Fibroblast of skin of abdomen (primary cell): Measurements from ENCODE around the gene WFIKKN1.
A peak's percentile ranks its signal among the peaks of the same experiment; 100 is the strongest.

Source experiments
- DNase-seq: peaks from one replicate; pipeline ENCODE4 v3.0.0-alpha.2; 2013

The WFIKKN1 gene

GRCh38 chr16:625117-625976 lies 5.4 kb upstream of the WFIKKN1 start:
- DNase-seq, result no peak

DNA sequence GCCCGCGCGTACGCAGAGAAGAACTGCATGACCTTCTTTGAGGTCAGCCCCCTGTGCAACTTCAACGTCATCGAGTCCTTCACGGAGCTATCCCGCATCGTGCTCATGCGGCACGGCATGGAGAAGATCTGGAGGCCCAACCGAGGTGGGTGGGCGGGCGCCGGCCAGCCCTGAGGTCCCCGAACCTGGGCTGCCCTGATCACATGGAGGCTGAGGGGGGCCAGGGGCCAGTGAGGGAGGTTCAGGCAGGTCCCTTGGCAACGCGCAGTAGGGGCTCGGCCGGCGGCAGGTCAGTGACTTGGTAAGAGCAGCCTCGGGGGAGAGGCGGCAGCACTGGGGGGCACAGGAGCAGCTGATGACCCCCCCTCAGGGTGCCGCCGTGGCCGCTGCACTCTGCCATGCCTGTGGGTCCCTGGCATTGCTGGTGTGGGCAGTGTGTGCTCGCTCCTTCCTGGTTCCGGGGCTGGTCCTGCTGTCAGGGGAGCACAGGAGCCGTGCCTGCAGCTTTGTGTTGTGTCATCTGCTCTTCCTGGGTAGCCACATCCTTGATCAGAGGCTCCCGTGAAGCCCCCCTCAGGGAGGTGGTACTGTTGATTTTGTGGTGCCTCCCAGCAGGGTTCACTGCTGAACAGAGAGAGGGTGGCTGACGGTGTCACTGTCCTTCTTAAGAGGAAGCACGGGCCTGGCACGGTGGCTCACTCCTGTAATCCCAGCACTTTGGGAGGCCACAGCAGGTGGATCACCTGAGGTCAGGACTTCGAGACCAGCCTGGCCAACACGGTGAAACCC lies 4.6 kb upstream of the WFIKKN1 start:
- no peak for DNase-seq

DNA sequence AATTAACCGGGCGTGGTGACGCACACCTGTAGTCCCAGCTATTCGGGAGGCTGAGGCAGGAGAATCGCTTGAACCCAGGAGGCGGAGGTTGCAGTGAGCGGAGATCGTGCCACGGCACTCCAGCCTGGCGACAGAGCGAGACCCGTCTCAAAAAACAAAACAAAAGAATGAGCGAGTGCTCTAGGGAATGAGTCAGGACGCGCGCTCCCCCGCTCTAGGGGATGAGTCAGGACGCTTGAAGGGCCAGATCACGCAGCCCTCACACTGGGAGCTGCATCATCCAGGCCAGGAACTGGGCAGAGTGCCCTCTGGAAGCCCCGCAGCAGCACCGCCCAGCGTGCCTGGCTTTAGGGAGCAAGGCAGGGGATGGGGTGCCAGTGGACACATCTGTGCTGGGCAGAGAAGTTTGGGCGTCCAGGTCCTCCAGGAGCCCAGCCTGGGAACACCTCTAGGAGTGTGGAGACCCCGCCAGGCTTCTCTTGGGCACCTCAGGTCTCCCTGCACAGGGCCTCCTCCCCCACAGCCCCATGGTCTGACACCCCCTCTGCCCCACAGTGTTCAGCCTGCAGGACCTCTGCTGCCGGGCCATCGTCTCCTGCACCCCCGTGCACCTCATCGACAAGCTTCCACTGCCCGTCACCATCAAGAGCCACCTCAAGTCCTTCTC lies 3.9 kb upstream of the WFIKKN1 start:
- peak; percentile 92 for DNase-seq

DNA sequence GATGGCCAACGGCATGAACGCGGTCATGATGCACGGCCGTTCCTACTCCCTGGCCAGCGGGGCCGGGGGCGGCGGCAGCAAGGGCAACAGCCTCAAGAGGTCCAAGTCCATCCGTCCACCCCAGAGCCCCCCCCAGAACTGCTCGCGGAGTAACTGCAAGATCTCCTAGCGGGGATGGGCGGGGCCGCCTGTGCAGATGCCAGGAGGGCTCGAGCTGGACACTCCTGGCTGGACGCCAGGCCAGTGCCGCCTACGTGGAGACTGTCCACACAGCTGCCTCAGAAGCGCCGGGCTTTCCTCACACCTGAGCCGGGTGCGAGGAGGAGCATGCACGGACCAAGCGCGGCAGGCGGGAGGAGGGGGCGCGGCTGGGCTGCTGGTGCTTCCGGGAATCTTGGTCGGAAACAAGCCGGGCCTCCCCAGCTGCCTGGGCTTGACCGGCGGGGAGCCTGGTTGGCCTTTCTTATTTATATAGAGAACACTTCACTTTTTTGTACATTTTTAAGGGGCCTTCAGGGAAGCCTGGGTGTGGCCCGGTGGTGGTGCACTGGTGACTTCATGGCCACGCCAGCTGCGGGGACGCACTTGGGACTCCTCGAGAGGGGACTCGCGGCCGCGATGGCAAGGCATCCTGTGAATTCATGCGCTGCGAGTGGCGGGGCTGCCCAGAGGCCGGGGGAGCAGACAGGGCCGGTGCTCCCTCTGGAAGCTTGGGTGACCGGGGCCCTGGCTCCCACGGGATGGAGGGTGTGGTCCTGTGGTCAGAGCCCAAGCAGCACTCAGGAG lies 3.1 kb upstream of the WFIKKN1 start:
- DNase-seq, result no peak

- no peak for DNase-seq
These were observed 2.3 kb upstream of the WFIKKN1 start for GRCh38 chr16:628321-629061.

- DNase-seq, result no peak
These were observed 1.5 kb upstream of the WFIKKN1 start for GRCh38 chr16:629185-629832.

GRCh38 chr16:629833-630248 lies 944 bp upstream of the WFIKKN1 start:
- DNase-seq, result no peak

GRCh38 chr16:630249-630814 lies 453 bp upstream of the WFIKKN1 start:
- DNase-seq, result no peak

DNA sequence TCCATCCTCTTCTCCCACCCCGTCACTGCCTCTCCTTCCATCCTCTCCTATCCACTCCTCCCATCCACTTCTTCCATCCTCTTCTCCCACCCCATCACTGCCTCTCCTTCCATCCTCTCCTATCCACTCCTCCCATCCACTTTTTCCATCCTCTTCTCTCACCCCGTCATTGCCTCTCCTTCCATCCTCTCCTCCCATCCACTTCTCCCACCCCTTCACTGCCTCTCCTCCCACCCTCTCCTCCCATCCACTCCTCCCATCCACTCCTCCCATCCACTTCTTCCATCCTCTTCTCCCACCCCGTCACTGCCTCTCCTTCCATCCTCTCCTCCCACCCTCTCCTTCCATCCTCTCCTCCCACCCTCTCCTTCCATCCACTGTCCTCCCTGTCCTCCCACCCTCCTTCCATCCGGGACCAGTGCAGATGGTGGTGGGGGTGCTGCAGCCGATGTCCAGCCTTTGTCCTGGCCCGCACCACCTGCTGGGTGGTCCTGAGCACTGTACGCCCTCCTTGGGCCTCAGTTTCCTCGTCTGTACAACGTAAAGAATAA lies 1.1 kb downstream of the WFIKKN1 start:
- DNase-seq, result no peak

GRCh38 chr16:632486-633335 lies 1.9 kb downstream of the WFIKKN1 start:
- no peak for DNase-seq

GRCh38 chr16:633336-634050 lies 2.7 kb downstream of the WFIKKN1 start:
- DNase-seq, result no peak

- no peak for DNase-seq
These were observed 3.4 kb downstream of the WFIKKN1 start for GRCh38 chr16:634051-634670.

DNA sequence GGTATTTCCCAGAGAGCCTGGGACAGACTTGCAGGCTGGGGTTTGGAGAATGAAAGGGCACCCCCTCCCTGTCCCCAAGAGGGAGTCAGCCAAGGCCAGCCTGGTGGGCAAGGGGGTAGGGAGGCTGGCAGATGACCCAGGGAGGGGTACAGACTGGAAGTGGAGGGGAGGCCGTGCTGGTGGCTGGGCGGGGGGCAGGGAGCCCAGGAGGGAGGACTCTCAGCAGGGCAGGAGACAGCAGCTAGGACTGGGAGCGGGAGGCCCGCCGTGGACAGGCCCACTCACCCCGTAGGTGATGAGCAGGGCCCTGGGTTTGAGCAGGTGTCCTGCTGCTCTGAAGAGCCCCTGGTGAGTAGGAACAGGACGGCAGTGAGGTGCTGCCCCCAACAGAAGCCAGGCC lies 4.2 kb downstream of the WFIKKN1 start:
- DNase-seq, result no peak

GRCh38 chr16:635573-636205 lies 4.9 kb downstream of the WFIKKN1 start:
- no peak for DNase-seq

GRCh38 chr16:636206-637080 lies 5.7 kb downstream of the WFIKKN1 start, which contains the start of gene METTL26:
Gene METTL26, minus strand, starts transcription at chr16:636305. Its CDS starts 15 bp downstream, at chr16:636290.
- peak; percentile 94 for DNase-seq
